IPS-18a (cell line): ENCODE data around the gene JUND.
"Not testable (repeated sequence)": the region's sequence is repeated elsewhere in the genome, so short reads cannot be mapped to it uniquely, and the experiment has no call there.

Experiments used
- H3K27ac ChIP-seq: one replicate; pipeline ENCODE4 v1.5.1; 2013; ENCODE audit warnings: low read length
- H3K27me3 ChIP-seq: one replicate; pipeline ENCODE4 v1.6.1; 2013; ENCODE audit warnings: mild to moderate bottlenecking, low read length; ENCODE audit not compliant: control insufficient read depth, insufficient read depth
- H3K36me3 ChIP-seq: one replicate; pipeline ENCODE4 v1.6.1; 2013; ENCODE audit warnings: low read depth, low read length; ENCODE audit not compliant: control insufficient read depth
- H3K4me1 ChIP-seq: one replicate; pipeline ENCODE4 v1.6.1; 2013; ENCODE audit warnings: low read depth, low read length; ENCODE audit not compliant: control insufficient read depth
- H3K4me3 ChIP-seq: one replicate; pipeline ENCODE4 v1.5.1; 2013; ENCODE audit warnings: low read length
- H3K9ac ChIP-seq: one replicate; pipeline ENCODE4 v1.6.1; 2013; ENCODE audit warnings: mild to moderate bottlenecking, low read length, moderate library complexity
- H3K9me3 ChIP-seq: one replicate; pipeline ENCODE4 v1.6.1; 2013; ENCODE audit warnings: low read depth, low read length; ENCODE audit not compliant: control insufficient read depth

JUND gene

GRCh38 chr19:18281082-18282020, at the start of gene JUND:
Gene JUND, minus strand, starts transcription at chr19:18281622. Its CDS starts 138 bp downstream, at chr19:18281484.
- peaks cover 10% of the 10 kb centered on the region for H3K4me1 ChIP-seq

GRCh38 chr19:18330868-18331267, 49.4 kb upstream of the JUND start:
- no peaks in the 10 kb centered on the region for H3K36me3 ChIP-seq
- H3K9me3 ChIP-seq: no peaks in the 10 kb centered on the region
- no peaks in the 10 kb centered on the region for H3K4me1 ChIP-seq
- H3K27me3 ChIP-seq: no peaks in the 10 kb centered on the region
- no peak overlapping the region for H3K27ac ChIP-seq
- no peak overlapping the region for H3K9ac ChIP-seq
- H3K4me3 ChIP-seq: no peak overlapping the region

More at GRCh38 chr19:18281082-18282020, at the start of gene JUND:
- H3K4me3 ChIP-seq: peak within 1 kb of the TSS; percentile 87
- H3K9me3 ChIP-seq: no peaks in the 10 kb centered on the region
- H3K27ac ChIP-seq: peak within 1 kb of the TSS; percentile 97
- H3K36me3 ChIP-seq: no peaks in the 10 kb centered on the region
- peaks cover under 1% of the 10 kb centered on the region for H3K27me3 ChIP-seq
- H3K9ac ChIP-seq: peak within 1 kb of the TSS; percentile 93

GRCh38 chr19:18329035-18329376, 47.6 kb upstream of the JUND start:
- Histone ChIP-seq H3K9ac (peak overlapping the region; percentile 32), H3K27ac (peak overlapping the region; percentile 50), H3K4me3 (peak overlapping the region; percentile 52), H3K9me3 (no peaks in the 10 kb centered on the region), H3K36me3 (no peaks in the 10 kb centered on the region), H3K27me3 (no peaks in the 10 kb centered on the region), H3K4me1 (no peaks in the 10 kb centered on the region)

- Histone ChIP-seq H3K4me3 (peak overlapping the region; percentile 52), H3K9ac (peak overlapping the region; percentile 32), H3K4me1 (peaks cover 4% of the 10 kb centered on the region), H3K27me3 (no peaks in the 10 kb centered on the region), H3K9me3 (no peaks in the 10 kb centered on the region), H3K36me3 (no peaks in the 10 kb centered on the region), H3K27ac (peak overlapping the region; percentile 50)
Observed at GRCh38 chr19:18328340-18329034, 47.1 kb upstream of the JUND start.

- H3K4me3 ChIP-seq: no peak overlapping the region
- no peak overlapping the region for H3K9ac ChIP-seq
- no peaks in the 10 kb centered on the region for H3K36me3 ChIP-seq
- H3K27ac ChIP-seq: no peak overlapping the region
- no peaks in the 10 kb centered on the region for H3K9me3 ChIP-seq
- H3K4me1 ChIP-seq: peaks cover 11% of the 10 kb centered on the region
- H3K27me3 ChIP-seq: no peaks in the 10 kb centered on the region
Observed at GRCh38 chr19:18326772-18327171, 45.4 kb upstream of the JUND start.

GRCh38 chr19:18324373-18324731, 42.9 kb upstream of the JUND start:
- not testable (repeated sequence) for H3K36me3 ChIP-seq, H3K27ac ChIP-seq, H3K9ac ChIP-seq, H3K9me3 ChIP-seq, H3K27me3 ChIP-seq, H3K4me3 ChIP-seq
- peaks cover 16% of the 10 kb centered on the region for H3K4me1 ChIP-seq

GRCh38 chr19:18322759-18323460, 41.5 kb upstream of the JUND start, which contains the start of gene LSM4:
Gene LSM4, minus strand, starts transcription at chr19:18323076. Its CDS starts 56 bp downstream, at chr19:18323020.
- Histone ChIP-seq H3K9ac (peak within 1 kb of the TSS; percentile 97), H3K4me3 (peak within 1 kb of the TSS; percentile 97), H3K27ac (peak within 1 kb of the TSS; percentile 95), H3K9me3 (no peaks in the 10 kb centered on the region), H3K4me1 (peaks cover 16% of the 10 kb centered on the region), H3K36me3 (peaks cover 3% of the 10 kb centered on the region), H3K27me3 (no peaks in the 10 kb centered on the region)

- peaks cover 16% of the 10 kb centered on the region for H3K4me1 ChIP-seq
- H3K9ac ChIP-seq: peak overlapping the region; percentile 97
- H3K9me3 ChIP-seq: no peaks in the 10 kb centered on the region
- H3K27me3 ChIP-seq: no peaks in the 10 kb centered on the region
- peak overlapping the region; percentile 95 for H3K27ac ChIP-seq
- peaks cover 3% of the 10 kb centered on the region for H3K36me3 ChIP-seq
- peak overlapping the region; percentile 97 for H3K4me3 ChIP-seq
Observed at GRCh38 chr19:18322318-18322758, 40.9 kb upstream of the JUND start.

GRCh38 chr19:18321734-18322102, 40.3 kb upstream of the JUND start:
- peak overlapping the region; percentile 97 for H3K4me3 ChIP-seq
- H3K27ac ChIP-seq: no peak overlapping the region
- H3K4me1 ChIP-seq: peaks cover 16% of the 10 kb centered on the region

GRCh38 chr19:18320865-18321733, 39.7 kb upstream of the JUND start:
- H3K36me3 ChIP-seq: peaks cover 3% of the 10 kb centered on the region
- H3K9me3 ChIP-seq: no peaks in the 10 kb centered on the region
- H3K27me3 ChIP-seq: no peaks in the 10 kb centered on the region
- H3K4me3 ChIP-seq: peak overlapping the region; percentile 97
- H3K27ac ChIP-seq: no peak overlapping the region
- peak overlapping the region; percentile 97 for H3K9ac ChIP-seq
- peaks cover 16% of the 10 kb centered on the region for H3K4me1 ChIP-seq

More at GRCh38 chr19:18321734-18322102, 40.3 kb upstream of the JUND start:
- H3K36me3 ChIP-seq: peaks cover 3% of the 10 kb centered on the region
- H3K9me3 ChIP-seq: no peaks in the 10 kb centered on the region
- no peaks in the 10 kb centered on the region for H3K27me3 ChIP-seq
- H3K9ac ChIP-seq: peak overlapping the region; percentile 97
